ENCODE results near the gene TBX15. TPM values are rescaled to one million over a fixed set of nuclear protein-coding genes. Genes with fewer than 3 reads are reported as not detected.

TBX15 gene
- total and polyA plus RNA-seq, 2 experiments from 2014 or later = 0.21 TPM; not detected in 1

GRCh38 chr1:119026956-119027355 is 38.8 kb upstream of the TBX15 start:
- H4K20me1 ChIP-seq (replicated peaks; ENCODE audit: insufficient read depth) = no peaks in the 10 kb centered on the region
- no peaks in the 10 kb centered on the region for H3K27me3 ChIP-seq (ENCODE audit: insufficient read depth)
- TF ChIP-seq JUNB (IDR thresholded peaks at IDR 0.05; ENCODE audit: unreplicated experiment) (no peak), EZH2phosphoT487 (IDR thresholded peaks at IDR 0.05; ENCODE audit: unreplicated experiment) (no peak), STAT1 (IDR thresholded peaks at IDR 0.05; ENCODE audit: unreplicated experiment) (no peak), ZNF114 (CRISPR knock-in tag; IDR thresholded peaks at IDR 0.05) (no peak), EZH2 (IDR thresholded peaks at IDR 0.05; ENCODE audit: low read depth, unreplicated experiment) (no peak), POLR2AphosphoS5 (IDR thresholded peaks at IDR 0.05; ENCODE audit: low read depth) (no peak), ETS1 (IDR thresholded peaks at IDR 0.05) (no peak), ZNF462 (CRISPR knock-in tag; IDR thresholded peaks at IDR 0.05) (no peak), CREB1 (CRISPR knock-in tag; IDR thresholded peaks at IDR 0.05; ENCODE audit: low read depth) (no peak), NANOG (IDR thresholded peaks at IDR 0.05; ENCODE audit: borderline replicate concordance) (no peak), REST (IDR thresholded peaks at IDR 0.05; ENCODE audit: unreplicated experiment) (no peak)

More at GRCh38 chr1:119026956-119027355, 38.8 kb upstream of the TBX15 start:
- Mint-ChIP-seq H3K4me1 (no peaks in the 10 kb centered on the region), H3K9me3 (0 out of 3 replicates have a peak, but pooled peaks cover 2% of the 10 kb centered on the region), H3K27me3 (ENCODE audit: insufficient read depth, low read depth, poor library complexity) (no peaks in the 10 kb centered on the region), H3K4me3 (no peak overlapping the region), H3K36me3 (ENCODE audit: low read depth) (no peaks in the 10 kb centered on the region; the same call in 1 of the 3 replicates), H3K27ac (no peak overlapping the region)
- Histone ChIP-seq H3K4me3 (no peak overlapping the region), H3K4me1 (ENCODE audit: insufficient read depth) (no peaks in the 10 kb centered on the region), H3K9me2 (ENCODE audit: insufficient read depth) (0 out of 2 replicates have a peak, but pooled peaks cover 5% of the 10 kb centered on the region), H3F3A (replicated peaks; ENCODE audit: low read depth) (no peaks in the 10 kb centered on the region), H3K36me3 (ENCODE audit: insufficient read depth) (no peaks in the 10 kb centered on the region), H2AFZ (no peak overlapping the region), H3K4me2 (no peak overlapping the region), H3K27ac (ENCODE audit: low read depth) (no peak overlapping the region), H3K79me2 (replicated peaks; ENCODE audit: insufficient read depth) (no peaks in the 10 kb centered on the region)
- no peak for ATAC-seq
- no peak for DNase-seq (ENCODE audit: low spot score)

Measured in GM23338 (cell line).